GM21619 (cell line): Measurements from ENCODE around the gene CA12.
"Not testable (repeated sequence)": the region's sequence is repeated elsewhere in the genome, so short reads cannot be mapped to it uniquely, and the experiment has no call there.

Experiments
- ATAC-seq: cut with Tn5 transposase; IDR thresholded peaks from one replicate; pipeline ENCODE4 v1.9.1; 2021; ENCODE audit not compliant: unreplicated experiment

CA12 gene

GRCh38 chr15:63339006-63339766 lies 42.5 kb downstream of the CA12 start:
- ATAC-seq: no peak

- ATAC-seq: no peak
These were observed 43.5 kb downstream of the CA12 start for GRCh38 chr15:63338170-63338569.

GRCh38 chr15:63337046-63337445 lies 44.6 kb downstream of the CA12 start:
- ATAC-seq: no peak

- no peak for ATAC-seq
These were observed 46.0 kb downstream of the CA12 start for GRCh38 chr15:63335543-63336240.

GRCh38 chr15:63334821-63335220 lies 46.8 kb downstream of the CA12 start:
- ATAC-seq: no peak

GRCh38 chr15:63332367-63333124 lies 49.1 kb downstream of the CA12 start:
- no peak for ATAC-seq

GRCh38 chr15:63331456-63331855 lies 50.2 kb downstream of the CA12 start:
- no peak for ATAC-seq

- ATAC-seq: no peak
These were observed 50.7 kb downstream of the CA12 start for GRCh38 chr15:63330926-63331325.

- ATAC-seq: no peak
These were observed 51.9 kb downstream of the CA12 start for GRCh38 chr15:63329567-63330350.

- ATAC-seq: no peak
These were observed 53.8 kb downstream of the CA12 start for GRCh38 chr15:63327648-63328421.

GRCh38 chr15:63324770-63325169 lies 56.9 kb downstream of the CA12 start:
- no peak for ATAC-seq

- ATAC-seq: no peak
These were observed 57.7 kb downstream of the CA12 start for GRCh38 chr15:63323798-63324563.

- ATAC-seq: no peak
These were observed 59.1 kb downstream of the CA12 start for GRCh38 chr15:63322541-63322940.

GRCh38 chr15:63321462-63321861 lies 60.2 kb downstream of the CA12 start:
- no peak for ATAC-seq

GRCh38 chr15:63320981-63321380 lies 60.7 kb downstream of the CA12 start:
- ATAC-seq: not testable (repeated sequence)

- ATAC-seq: not testable (repeated sequence)
These were observed 61.2 kb downstream of the CA12 start for GRCh38 chr15:63320446-63320845.

- ATAC-seq: no peak
These were observed 62.6 kb downstream of the CA12 start for GRCh38 chr15:63319065-63319464.

- no peak for ATAC-seq
These were observed 63.3 kb downstream of the CA12 start for GRCh38 chr15:63318344-63318743.

GRCh38 chr15:63314409-63314808 lies 67.2 kb downstream of the CA12 start:
- no peak for ATAC-seq
